Body of pancreas (tissue), 4 donors: Measurements from ENCODE around the gene LRRC51.

Experiments used
- CTCF ChIP-seq, 7 experiments: fragments of 450-650 bp in 4 of 7; fragments of 200-600 bp in 3 of 7; sonication (generic) in 3 of 7; IDR thresholded peaks; one replicate each; pipeline ENCODE4 v1.5.1; 2016 to 2019; ENCODE audit warnings: antibody characterized with exemption in 7 of 7
- POLR2A ChIP-seq, 3 donors: fragments of 450-650 bp; IDR thresholded peaks; one replicate each; pipeline ENCODE4 v1.6.1; 2016; ENCODE audit warnings: antibody characterized with exemption in 3 of 3, mild to moderate bottlenecking in 2 of 3

GRCh38 chr11:72135891-72136683 is 55.4 kb downstream of the LRRC51 start:
- TF ChIP-seq CTCF (IDR thresholded peaks at IDR 0.05) (no peak), POLR2A (IDR thresholded peaks at IDR 0.05) (no peak)
